B cell (primary cell): ENCODE results near the gene ADRM1. TPM values are rescaled to one million over a fixed set of nuclear protein-coding genes. Genes with fewer than 3 reads are reported as not detected.

Experiments used
- ATAC-seq: fragments of 200-7000 bp; cut with Tn5 transposase; one replicate; pipeline ENCODE4 v1.10.0; 2021; ENCODE audit warnings: low read depth, mild to moderate bottlenecking, moderate number of reproducible peaks, moderate library complexity
- CTCF ChIA-PET: fragments of 350-600 bp; sonication (Branson Sonifier 250); formaldehyde crosslinking; loops from one replicate; lab custom pipeline; 2021; ENCODE audit warnings: antibody characterized with exemption, inconsistent platforms; lab: Charles Lee
- POLR2A ChIA-PET: fragments of 350-600 bp; sonication (Branson Sonifier 250); formaldehyde crosslinking; loops from one replicate; lab custom pipeline; 2021; ENCODE audit warnings: antibody characterized with exemption; lab: Charles Lee
- DNase-seq: peaks from one replicate; pipeline ENCODE4 v3.0.0; 2013
- H2AFZ ChIP-seq: 2 replicates; pipeline ENCODE4 v1.6.1; 2012; ENCODE audit warnings: mild to moderate bottlenecking, low read depth, low read length; ENCODE audit not compliant: insufficient read depth, poor library complexity, severe bottlenecking
- H3K27ac ChIP-seq, 2 donors: 1 replicate in 1 of 2; 2 replicates in 1 of 2; pipeline ENCODE4 v1.5.1; 2012 to 2013; ENCODE audit warnings: low read length in 2 of 2, mild to moderate bottlenecking in 2 of 2, moderate library complexity in 1 of 2
- H3K27me3 ChIP-seq, 4 experiments: fragments of 200-600 bp in 1 of 4; sonication (generic) in 1 of 4; replicated peaks in 1 of 4; 1 replicate in 2 of 4; 2 replicates in 2 of 4; pipeline versions ENCODE4 v1.6.1 to v1.7.0; 2013 to 2016; ENCODE audit warnings: low read length in 3 of 4, mild to moderate bottlenecking in 2 of 4, mixed read lengths in 1 of 4, moderate library complexity in 1 of 4; ENCODE audit not compliant: insufficient read depth in 4 of 4, control insufficient read depth in 3 of 4; ENCODE audit errors: control extremely low read depth in 1 of 4
- H3K36me3 ChIP-seq, 2 experiments: replicated peaks in 1 of 2; 1 replicate in 1 of 2; 2 replicates in 1 of 2; pipeline versions ENCODE4 v1.6.1 to v1.7.1; 2013; ENCODE audit warnings: low read length in 1 of 2; ENCODE audit not compliant: insufficient read depth in 2 of 2, control insufficient read depth in 1 of 2; ENCODE audit errors: control extremely low read depth in 1 of 2, extremely low read depth in 1 of 2
- H3K4me1 ChIP-seq, 2 donors: fragments of 200-600 bp in 1 of 2; sonication (generic) in 1 of 2; 1 replicate in 1 of 2; 2 replicates in 1 of 2; pipeline versions ENCODE4 v1.5.1 to v1.6.1; 2013 to 2017; ENCODE audit warnings: low read length in 2 of 2; ENCODE audit not compliant: control insufficient read depth in 2 of 2, insufficient read depth in 2 of 2
- H3K4me2 ChIP-seq: replicated peaks from 2 replicates; pipeline ENCODE3; 2012; ENCODE audit warnings: mild to moderate bottlenecking, low read depth, low read length; ENCODE audit not compliant: poor library complexity, severe bottlenecking
- H3K4me3 ChIP-seq, 5 experiments: fragments of 200-600 bp in 1 of 5; sonication (generic) in 1 of 5; 1 replicate in 3 of 5; 2 replicates in 2 of 5; pipeline versions ENCODE4 v1.5.1 to v1.7.0; 2011 to 2016; ENCODE audit warnings: low read length in 4 of 5, mild to moderate bottlenecking in 4 of 5, low read depth in 2 of 5, control low read depth in 1 of 5, moderate library complexity in 1 of 5; ENCODE audit not compliant: insufficient read depth in 1 of 5; ENCODE audit errors: control extremely low read depth in 1 of 5, extremely low read depth in 1 of 5
- H3K79me2 ChIP-seq: fragments of 200-600 bp; sonication (generic); one replicate; pipeline ENCODE4 v1.6.0; 2016; ENCODE audit warnings: low read length; ENCODE audit not compliant: control insufficient read depth, insufficient read depth
- H3K9ac ChIP-seq: fragments of 200-600 bp; sonication (generic); 2 replicates; pipeline ENCODE4 v1.6.1; 2017; ENCODE audit warnings: mild to moderate bottlenecking, low read length, moderate library complexity
- H3K9me3 ChIP-seq, 3 donors: one replicate each; pipeline versions ENCODE4 v1.6.1 to v1.7.1; 2013; ENCODE audit warnings: low read length in 2 of 3; ENCODE audit not compliant: control insufficient read depth in 2 of 3, insufficient read depth in 1 of 3; ENCODE audit errors: control extremely low read depth in 1 of 3
- H4K20me1 ChIP-seq: 2 replicates; pipeline ENCODE4 v1.6.0; 2012; ENCODE audit warnings: mild to moderate bottlenecking, low read length; ENCODE audit not compliant: insufficient read depth, control insufficient read depth, poor library complexity, severe bottlenecking
- H3K27ac Mint-ChIP-seq: one replicate; pipeline ENCODE4 v1.8.0; 2021; ENCODE audit warnings: mixed read lengths
- H3K27me3 Mint-ChIP-seq: one replicate; pipeline ENCODE4 v1.8.0; 2021; ENCODE audit warnings: mixed read lengths
- H3K4me1 Mint-ChIP-seq: one replicate; pipeline ENCODE4 v1.8.0; 2021; ENCODE audit warnings: mixed read lengths
- H3K4me3 Mint-ChIP-seq: one replicate; pipeline ENCODE4 v1.8.0; 2021; ENCODE audit warnings: mixed read lengths
- H3K9me3 Mint-ChIP-seq: one replicate; pipeline ENCODE4 v1.8.0; 2022; ENCODE audit warnings: mixed read lengths; ENCODE audit not compliant: insufficient read depth
- CTCF ChIP-seq: fragments of 200-600 bp; IDR thresholded peaks from one replicate; pipeline ENCODE4 v1.8.0; 2022; ENCODE audit warnings: antibody characterized with exemption, mild to moderate bottlenecking
- EZH2 ChIP-seq: IDR thresholded peaks from 2 replicates; pipeline ENCODE4 v1.6.1; 2012; ENCODE audit warnings: borderline replicate concordance, low read depth, mild to moderate bottlenecking, moderate library complexity, low read length; ENCODE audit not compliant: insufficient read depth, poor library complexity, severe bottlenecking
- WGBS: methylation state at CpG from one replicate; pipeline ENCODE4 v1.1.5; 2013; ENCODE audit warnings: missing lambda C conversion rate; ENCODE audit not compliant: insufficient coverage; 5-methylcytosine and 5-hydroxymethylcytosine counted together
- intact Hi-C: fragments of 100-400 bp; cut with micrococcal nuclease; formaldehyde crosslinking; loops from one replicate; pipeline ENCODE4 v1.10.0; 2022
- polyA plus RNA-seq: library from polyadenylated mRNA; depleted of rRNA; stranded (reverse); fragments of >200 nt; gene quantifications from 2 replicates; pipeline ENCODE4 v1.2.3, GENCODE V29; 2012
- total RNA-seq, 2 donors: library from RNA; stranded (reverse); fragments of 120-200 nt in 1 of 2; gene quantifications; 1 replicate in 1 of 2; 2 replicates in 1 of 2; pipeline versions ENCODE4 v1.2.3 to v1.2.4, GENCODE V29; 2013 to 2022

Gene ADRM1
- total and polyA plus RNA-seq, 2 donors (not counting 1 experiment from before 2014, with no cell fraction given): 73.9 to 87.2 TPM

- intact Hi-C loops: no loop called here
- H3K4me1 Mint-ChIP-seq: peaks cover 17% of the 10 kb centered on the region
- DNase-seq (no peak), ATAC-seq (no peak)
- Histone ChIP-seq H3K9me3 (no peaks in the 10 kb centered on the region), H3K9ac (no peak overlapping the region), H4K20me1 (peaks cover 94% of the 10 kb centered on the region), H3K4me2 (no peak overlapping the region), H3K4me3 (no peak overlapping the region), H3K36me3 (peaks cover 0 to 36% of the 10 kb centered on the region in 2 experiments), H3K27ac (no peak overlapping the region), H3K4me1 (peaks cover 4 to 9% of the 10 kb centered on the region in 2 donors), H3K79me2 (peaks cover 96% of the 10 kb centered on the region), H3K27me3 (no peaks in the 10 kb centered on the region), H2AFZ (no peak overlapping the region)
- no peaks in the 10 kb centered on the region for H3K27me3 Mint-ChIP-seq
- no peak overlapping the region for H3K27ac Mint-ChIP-seq
- WGBS: 94% methylated on average over 20 of the region's 24 CpGs
- H3K4me3 Mint-ChIP-seq: no peak overlapping the region
- CTCF ChIA-PET: no interaction called here
- no peaks in the 10 kb centered on the region for H3K9me3 Mint-ChIP-seq
- POLR2A ChIA-PET: no interaction called here
- no peak for TF ChIP-seq EZH2
- no peak for TF ChIP-seq CTCF
These were observed 48.6 kb upstream of the ADRM1 start for GRCh38 chr20:62254021-62254724.

GRCh38 chr20:62255976-62256375 is 46.8 kb upstream of the ADRM1 start:
- peaks cover 93% of the 10 kb centered on the region for H3K79me2 ChIP-seq
- intact Hi-C loops: no loop called here
- H3K9ac ChIP-seq: no peak overlapping the region
- no peaks in the 10 kb centered on the region for H3K9me3 Mint-ChIP-seq
- H3K27me3 ChIP-seq: no peaks in the 10 kb centered on the region
- ATAC-seq (no peak), DNase-seq (no peak)
- no peak overlapping the region for H3K27ac ChIP-seq
- TF ChIP-seq CTCF: no peak
- no peak for TF ChIP-seq EZH2
- no peak overlapping the region for H3K4me3 Mint-ChIP-seq
- 95% methylated on average over 9 of the region's 10 CpGs for WGBS
- H3K4me1 Mint-ChIP-seq: peaks cover 7% of the 10 kb centered on the region
- H3K36me3 ChIP-seq: peaks cover 0 to 52% of the 10 kb centered on the region in 2 experiments
- no peaks in the 10 kb centered on the region for H3K9me3 ChIP-seq
- no peaks in the 10 kb centered on the region for H3K27me3 Mint-ChIP-seq
- H3K4me2 ChIP-seq: no peak overlapping the region
- H2AFZ ChIP-seq: no peak overlapping the region
- no peak overlapping the region for H3K4me3 ChIP-seq
- CTCF ChIA-PET: no interaction called here
- H3K4me1 ChIP-seq: no peaks in the 10 kb centered on the region
- H3K27ac Mint-ChIP-seq: no peak overlapping the region
- peaks cover 91% of the 10 kb centered on the region for H4K20me1 ChIP-seq
- POLR2A ChIA-PET: no interaction called here
